CD4-positive, alpha-beta memory T cell (primary cell): Measurements from ENCODE around the gene UST. TPM values are rescaled to one million over a fixed set of nuclear protein-coding genes. Genes with fewer than 3 reads are reported as not detected.

Source experiments
- CTCF ChIA-PET: fragments of 350-600 bp; sonication (Branson Sonifier 250); formaldehyde crosslinking; loops from one replicate; lab custom pipeline; 2021; ENCODE audit warnings: inconsistent platforms; ENCODE audit not compliant: partially characterized antibody; lab: Charles Lee
- POLR2A ChIA-PET: fragments of 350-600 bp; sonication (Branson Sonifier 250); formaldehyde crosslinking; loops from one replicate; lab custom pipeline; 2021; ENCODE audit not compliant: partially characterized antibody; lab: Charles Lee
- DNase-seq, 5 donors: peaks; one replicate each; pipeline versions ENCODE4 v3.0.0 to v3.0.0-alpha.2; 2020 to 2022; ENCODE audit warnings: mixed read lengths in 1 of 5
- H3K27ac ChIP-seq: one replicate; pipeline ENCODE4 v1.7.0; 2013; ENCODE audit warnings: low read depth, low read length
- H3K27me3 ChIP-seq: 2 replicates; pipeline ENCODE4 v1.7.0; 2013; ENCODE audit warnings: mild to moderate bottlenecking, low read length, moderate library complexity; ENCODE audit not compliant: insufficient read depth
- H3K36me3 ChIP-seq: 2 replicates; pipeline ENCODE4 v1.7.0; 2013; ENCODE audit warnings: mild to moderate bottlenecking, low read length, moderate library complexity; ENCODE audit not compliant: insufficient read depth
- H3K4me1 ChIP-seq: 2 replicates; pipeline ENCODE4 v1.7.0; 2013; ENCODE audit warnings: mild to moderate bottlenecking, low read length, moderate library complexity; ENCODE audit not compliant: insufficient read depth
- H3K4me3 ChIP-seq, 2 donors: one replicate each; pipeline ENCODE4 v1.7.0; 2013; ENCODE audit warnings: low read length in 2 of 2, mild to moderate bottlenecking in 1 of 2
- H3K9me3 ChIP-seq, 2 donors: one replicate each; pipeline ENCODE4 v1.7.0; 2013; ENCODE audit warnings: low read length in 2 of 2, control low read depth in 1 of 2; ENCODE audit not compliant: control insufficient read depth in 1 of 2
- H3K27ac Mint-ChIP-seq, 7 donors: one replicate each; pipeline ENCODE4 v1.8.0; 2020 to 2021; ENCODE audit warnings: mixed read lengths in 7 of 7, mild to moderate bottlenecking in 6 of 7, inconsistent platforms in 3 of 7, moderate library complexity in 3 of 7
- H3K27me3 Mint-ChIP-seq, 2 donors: one replicate each; pipeline ENCODE4 v1.8.0; 2020 to 2021; ENCODE audit warnings: mixed read lengths in 2 of 2
- H3K36me3 Mint-ChIP-seq, 2 donors: one replicate each; pipeline ENCODE4 v1.8.0; 2020 to 2021; ENCODE audit warnings: mixed read lengths in 2 of 2, inconsistent platforms in 1 of 2, mild to moderate bottlenecking in 1 of 2
- H3K4me1 Mint-ChIP-seq, 4 donors: one replicate each; pipeline ENCODE4 v1.8.0; 2020 to 2021; ENCODE audit warnings: mixed read lengths in 4 of 4, mild to moderate bottlenecking in 1 of 4
- H3K4me3 Mint-ChIP-seq, 8 donors: one replicate each; pipeline ENCODE4 v1.8.0; 2020 to 2021; ENCODE audit warnings: mixed read lengths in 8 of 8, mild to moderate bottlenecking in 7 of 8, moderate library complexity in 6 of 8, inconsistent platforms in 3 of 8
- H3K9me3 Mint-ChIP-seq, 8 donors: one replicate each; pipeline ENCODE4 v1.8.0; 2020 to 2021; ENCODE audit warnings: mixed read lengths in 8 of 8, mild to moderate bottlenecking in 5 of 8, inconsistent platforms in 3 of 8, moderate library complexity in 1 of 8
- intact Hi-C: fragments of 100-400 bp; cut with micrococcal nuclease; formaldehyde crosslinking; loops from one replicate; pipeline ENCODE4 v1.15.1; 2023
- polyA plus RNA-seq, 2 donors: library from polyadenylated mRNA; unstranded; fragments of 300-500 nt; fragmentation: Illumina TruSeq; gene quantifications; one replicate each; pipeline ENCODE4 v1.2.3, GENCODE V29; 2021
- total RNA-seq, 2 experiments: library from RNA; stranded (reverse); gene quantifications; one replicate each; pipeline ENCODE4 v1.2.3, GENCODE V29; 2021

UST gene
- total and polyA plus RNA-seq, 4 experiments from 2014 or later = 2.2 to 7.6 (median 5.1) TPM

- Mint-ChIP-seq H3K4me1 (peaks cover 26 to 54% (median 36%) of the 10 kb centered on the region in 4 donors), H3K36me3 (no peaks in the 10 kb centered on the region), H3K27ac (peak overlapping the region; percentile 39 to 96 (median 93)), H3K4me3 (peak overlapping the region in 6 of 8 donors; percentile 32 to 87 (median 62)), H3K27me3 (no peaks in the 10 kb centered on the region), H3K9me3 (no peaks in the 10 kb centered on the region)
- Histone ChIP-seq H3K27ac (no peak overlapping the region), H3K4me1 (peaks cover 43% of the 10 kb centered on the region), H3K36me3 (no peaks in the 10 kb centered on the region), H3K4me3 (no peak overlapping the region), H3K9me3 (no peaks in the 10 kb centered on the region), H3K27me3 (no peaks in the 10 kb centered on the region)
- ChIA-PET POLR2A (interaction anchor here (1.4 to 10.4 kb wide), 3 partner anchors 12 to 153 kb away, joined by 3 to 118 read pairs (median 4); no protein-coding TSS in a partner anchor), CTCF (interaction anchor here (1.3 to 3.2 kb wide), 2 partner anchors 14 to 372 kb away, joined by 5 to 15 read pairs; no protein-coding TSS in a partner anchor)
- DNase-seq = no peak
- intact Hi-C loops = no loop called here
Measured at GRCh38 chr6:149059557-149059956, 312.7 kb downstream of the UST start.

GRCh38 chr6:149060300-149060984 is 313.6 kb downstream of the UST start:
- Histone ChIP-seq H3K27ac (peak overlapping the region; percentile 47), H3K4me3 (peak overlapping the region in 1 of 2 donors; percentile 34)
- H3K36me3 Mint-ChIP-seq = no peaks in the 10 kb centered on the region

GRCh38 chr6:149060985-149061760 is 314.3 kb downstream of the UST start:
- POLR2A ChIA-PET = interaction anchor here (0.8 to 10.4 kb wide), 5 partner anchors 14 to 485 kb away, joined by 3 to 118 read pairs (median 3); partner anchors contain the start of gene PPIL4
- H3K4me1 Mint-ChIP-seq = peaks cover 32 to 56% (median 40%) of the 10 kb centered on the region in 4 donors
- intact Hi-C loops = no loop called here

More at GRCh38 chr6:149060300-149060984, 313.6 kb downstream of the UST start:
- H3K9me3 ChIP-seq = no peaks in the 10 kb centered on the region
- ChIA-PET POLR2A (interaction anchor here (1.1 to 10.4 kb wide), 6 partner anchors 13 to 152 kb away, joined by 3 to 118 read pairs (median 4); no protein-coding TSS in a partner anchor), CTCF (interaction anchor here (2.2 to 3.2 kb wide), 2 partner anchors 15 to 22 kb away, joined by 6 to 15 read pairs; no protein-coding TSS in a partner anchor)
- intact Hi-C loops = no loop called here
- Mint-ChIP-seq H3K4me1 (peaks cover 27 to 52% (median 34%) of the 10 kb centered on the region in 4 donors), H3K4me3 (peak overlapping the region; percentile 65 to 87 (median 80)), H3K27ac (peak overlapping the region; percentile 93 to 96 (median 94)), H3K27me3 (no peaks in the 10 kb centered on the region), H3K9me3 (no peaks in the 10 kb centered on the region)
- peak; percentile 53 to 75 (median 62) for DNase-seq
- no peaks in the 10 kb centered on the region for H3K27me3 ChIP-seq
- peaks cover 46% of the 10 kb centered on the region for H3K4me1 ChIP-seq
- H3K36me3 ChIP-seq = no peaks in the 10 kb centered on the region

GRCh38 chr6:149061930-149062329 is 315.1 kb downstream of the UST start:
- intact Hi-C loops = no loop called here
- no peaks in the 10 kb centered on the region for H3K9me3 ChIP-seq
- Mint-ChIP-seq H3K4me1 (peaks cover 39 to 64% (median 46%) of the 10 kb centered on the region in 4 donors), H3K27me3 (no peaks in the 10 kb centered on the region), H3K4me3 (no peak overlapping the region), H3K27ac (no peak overlapping the region), H3K36me3 (no peaks in the 10 kb centered on the region), H3K9me3 (no peaks in the 10 kb centered on the region)
- H3K36me3 ChIP-seq = no peaks in the 10 kb centered on the region
- H3K27ac ChIP-seq = no peak overlapping the region
- DNase-seq = no peak
- CTCF ChIA-PET = interaction anchor here (0.8 to 6.1 kb wide), 8 partner anchors 8 to 370 kb away, joined by 3 to 49 read pairs (median 8); no protein-coding TSS in a partner anchor
- H3K27me3 ChIP-seq = no peaks in the 10 kb centered on the region
- H3K4me3 ChIP-seq = no peak overlapping the region
- peaks cover 60% of the 10 kb centered on the region for H3K4me1 ChIP-seq
- POLR2A ChIA-PET = interaction anchor here (0.8 to 10.4 kb wide), 4 partner anchors 8 to 78 kb away, joined by 3 to 118 read pairs (median 8); no protein-coding TSS in a partner anchor

More at GRCh38 chr6:149060985-149061760, 314.3 kb downstream of the UST start:
- H3K27ac Mint-ChIP-seq = peak overlapping the region; percentile 93 to 96 (median 94)
- H3K4me3 Mint-ChIP-seq = peak overlapping the region; percentile 65 to 87 (median 80)
- no peaks in the 10 kb centered on the region for H3K36me3 Mint-ChIP-seq
- H3K9me3 ChIP-seq = no peaks in the 10 kb centered on the region
- H3K27ac ChIP-seq = peak overlapping the region; percentile 47
- CTCF ChIA-PET = interaction anchor here (0.8 to 4.0 kb wide), 7 partner anchors 7 to 371 kb away, joined by 3 to 15 read pairs (median 7); no protein-coding TSS in a partner anchor
- no peaks in the 10 kb centered on the region for H3K9me3 Mint-ChIP-seq
- peaks cover 53% of the 10 kb centered on the region for H3K4me1 ChIP-seq
- no peaks in the 10 kb centered on the region for H3K36me3 ChIP-seq
- DNase-seq = no peak
- no peaks in the 10 kb centered on the region for H3K27me3 Mint-ChIP-seq
- H3K4me3 ChIP-seq = peak overlapping the region in 1 of 2 donors; percentile 34
- no peaks in the 10 kb centered on the region for H3K27me3 ChIP-seq

GRCh38 chr6:149062653-149063348 is 316.0 kb downstream of the UST start:
- no peaks in the 10 kb centered on the region for H3K27me3 Mint-ChIP-seq
- H3K4me1 Mint-ChIP-seq = peaks cover 40 to 72% (median 45%) of the 10 kb centered on the region in 4 donors
- Histone ChIP-seq H3K4me1 (peaks cover 67% of the 10 kb centered on the region), H3K27me3 (no peaks in the 10 kb centered on the region), H3K4me3 (no peak overlapping the region), H3K27ac (no peak overlapping the region), H3K9me3 (no peaks in the 10 kb centered on the region), H3K36me3 (no peaks in the 10 kb centered on the region)
- intact Hi-C loops = no loop called here
- no peaks in the 10 kb centered on the region for H3K9me3 Mint-ChIP-seq
- no peak overlapping the region for H3K4me3 Mint-ChIP-seq
- peak overlapping the region in 2 of 7 donors; percentile 38 to 42 for H3K27ac Mint-ChIP-seq
- no peak for DNase-seq
- CTCF ChIA-PET = interaction anchor here (1.6 to 6.1 kb wide), 5 partner anchors 9 to 369 kb away, joined by 5 to 49 read pairs (median 9); no protein-coding TSS in a partner anchor
- POLR2A ChIA-PET = interaction anchor here (0.6 to 10.4 kb wide), 4 partner anchors 9 to 503 kb away, joined by 3 to 118 read pairs (median 4); partner anchors contain the start of gene GINM1
- H3K36me3 Mint-ChIP-seq = no peaks in the 10 kb centered on the region

- Mint-ChIP-seq H3K4me1 (peaks cover 37 to 72% (median 43%) of the 10 kb centered on the region in 4 donors), H3K27ac (peak overlapping the region in 1 of 7 donors; percentile 15), H3K27me3 (no peaks in the 10 kb centered on the region), H3K9me3 (no peaks in the 10 kb centered on the region), H3K36me3 (no peaks in the 10 kb centered on the region), H3K4me3 (no peak overlapping the region)
- Histone ChIP-seq H3K27ac (no peak overlapping the region), H3K27me3 (no peaks in the 10 kb centered on the region), H3K4me3 (no peak overlapping the region), H3K36me3 (no peaks in the 10 kb centered on the region), H3K4me1 (peaks cover 67% of the 10 kb centered on the region), H3K9me3 (no peaks in the 10 kb centered on the region)
- DNase-seq = no peak
- ChIA-PET POLR2A (interaction anchor here (0.6 to 10.4 kb wide), 6 partner anchors 9 to 502 kb away, joined by 3 to 118 read pairs (median 7); partner anchors contain the start of gene GINM1), CTCF (interaction anchor here (1.3 to 6.1 kb wide), 7 partner anchors 9 to 454 kb away, joined by 3 to 49 read pairs (median 9); no protein-coding TSS in a partner anchor)
- intact Hi-C loops = no loop called here
Measured at GRCh38 chr6:149063468-149063867, 316.6 kb downstream of the UST start.
